GM23338 (cell line): ENCODE measurements around the gene TTC21B. TPM values are rescaled to one million over a fixed set of nuclear protein-coding genes. Genes with fewer than 3 reads are reported as not detected.
"Not testable (repeated sequence)": the region's sequence is repeated elsewhere in the genome, so short reads cannot be mapped to it uniquely, and the experiment has no call there.

ENCODE experiments used
- ATAC-seq: fragments of 200-7000 bp; cut with Tn5 transposase; 3 replicates; pipeline ENCODE4 v1.9.1; 2020
- DNase-seq: peaks from one replicate; pipeline ENCODE4 v3.0.0-alpha.2; 2015; ENCODE audit warnings: low spot score
- H2AFZ ChIP-seq: fragments of 200-600 bp; sonication (generic); 2 replicates; pipeline ENCODE4 v1.8.0; 2016; ENCODE audit warnings: antibody characterized with exemption, mild to moderate bottlenecking, moderate library complexity
- H3F3A ChIP-seq: fragments of 200-600 bp; sonication (generic); replicated peaks from 2 replicates; pipeline ENCODE4 v1.8.0; 2017; ENCODE audit warnings: antibody characterized with exemption, mixed run types, low read depth
- H3K27ac ChIP-seq: fragments of 200-600 bp; sonication (generic); 2 replicates; pipeline ENCODE4 v1.6.1; 2016; ENCODE audit warnings: low read depth
- H3K27me3 ChIP-seq: fragments of 200-600 bp; sonication (generic); 2 replicates; pipeline ENCODE4 v1.8.0; 2016; ENCODE audit warnings: mild to moderate bottlenecking, mixed run types, moderate library complexity; ENCODE audit not compliant: insufficient read depth
- H3K36me3 ChIP-seq: fragments of 200-600 bp; sonication (generic); 2 replicates; pipeline ENCODE4 v1.8.0; 2016; ENCODE audit warnings: mild to moderate bottlenecking; ENCODE audit not compliant: insufficient read depth
- H3K4me1 ChIP-seq: fragments of 200-600 bp; sonication (generic); 2 replicates; pipeline ENCODE4 v1.8.0; 2016; ENCODE audit warnings: mild to moderate bottlenecking, moderate library complexity; ENCODE audit not compliant: insufficient read depth
- H3K4me2 ChIP-seq: fragments of 200-600 bp; sonication (generic); 2 replicates; pipeline ENCODE4 v1.7.1; 2017; ENCODE audit warnings: mixed run types
- H3K4me3 ChIP-seq: fragments of 200-600 bp; sonication (generic); 2 replicates; pipeline ENCODE4 v1.6.1; 2016; ENCODE audit warnings: mixed run types
- H3K79me2 ChIP-seq: fragments of 200-600 bp; sonication (generic); replicated peaks from 2 replicates; pipeline ENCODE4 v1.8.0; 2017; ENCODE audit warnings: mild to moderate bottlenecking; ENCODE audit not compliant: insufficient read depth
- H3K9me2 ChIP-seq: fragments of 200-600 bp; sonication (generic); 2 replicates; pipeline ENCODE4 v1.8.0; 2017; ENCODE audit not compliant: insufficient read depth
- H4K20me1 ChIP-seq: fragments of 200-600 bp; sonication (generic); replicated peaks from 2 replicates; pipeline ENCODE4 v1.8.0; 2017; ENCODE audit warnings: mild to moderate bottlenecking; ENCODE audit not compliant: insufficient read depth
- H3K27ac Mint-ChIP-seq: 2 replicates; pipeline ENCODE4 v1.8.0; 2020; ENCODE audit warnings: inconsistent platforms, mild to moderate bottlenecking, moderate library complexity, mixed read lengths
- H3K27me3 Mint-ChIP-seq: 3 replicates; pipeline ENCODE4 v1.8.0; 2022; ENCODE audit warnings: low read depth, mild to moderate bottlenecking, moderate library complexity, mixed read lengths, inconsistent platforms; ENCODE audit not compliant: insufficient read depth, poor library complexity
- H3K36me3 Mint-ChIP-seq: 3 replicates; pipeline ENCODE4 v1.8.0; 2021; ENCODE audit warnings: low read depth, mild to moderate bottlenecking, inconsistent platforms, moderate library complexity, mixed read lengths
- H3K4me1 Mint-ChIP-seq: 3 replicates; pipeline ENCODE4 v1.8.0; 2020; ENCODE audit warnings: mild to moderate bottlenecking, inconsistent platforms, mixed read lengths
- H3K4me3 Mint-ChIP-seq: 3 replicates; pipeline ENCODE4 v1.8.0; 2021; ENCODE audit warnings: moderate library complexity, mild to moderate bottlenecking, inconsistent platforms, mixed read lengths
- H3K9me3 Mint-ChIP-seq: 3 replicates; pipeline ENCODE4 v1.8.0; 2020; ENCODE audit warnings: moderate library complexity, mild to moderate bottlenecking, inconsistent platforms, mixed read lengths
- JUNB ChIP-seq: IDR thresholded peaks from one replicate; pipeline ENCODE4 v1.6.1; 2016; ENCODE audit warnings: antibody characterized with exemption; ENCODE audit not compliant: unreplicated experiment
- NANOG ChIP-seq: IDR thresholded peaks from 2 replicates; pipeline ENCODE4 v1.6.1; 2016; ENCODE audit warnings: antibody characterized with exemption, borderline replicate concordance
- STAT1 ChIP-seq: IDR thresholded peaks from one replicate; pipeline ENCODE4 v1.6.1; 2016; ENCODE audit warnings: antibody characterized with exemption; ENCODE audit not compliant: unreplicated experiment
- ZNF331 ChIP-seq: fragments of 250-450 bp; sonication (Bioruptor Pico); IDR thresholded peaks from 2 replicates; pipeline ENCODE4 v1.5.0; 2020; ENCODE audit warnings: low read depth, mild to moderate bottlenecking, moderate library complexity
- polyA plus RNA-seq: library from polyadenylated mRNA; unstranded; fragments of >200 nt; fragmentation: Nextera tagmentation; extraction: Ambion mirVana; gene quantifications from 2 replicates; pipeline ENCODE4 v1.2.1, GENCODE V29; 2016
- total RNA-seq: library from RNA; depleted of rRNA; stranded (reverse); fragments of >200 nt; shearing (Covaris generic); gene quantifications from 2 replicates; pipeline ENCODE4 v1.2.3, GENCODE V29; 2014
- TF ChIP-seq, protein P1 (sequence below): IDR thresholded peaks from one replicate; pipeline ENCODE4 v1.6.1; 2018; ENCODE audit warnings: antibody characterized with exemption; ENCODE audit not compliant: unreplicated experiment
- TF ChIP-seq, protein P2 (sequence below): IDR thresholded peaks from 2 replicates; pipeline ENCODE4 v1.6.1; 2016; ENCODE audit warnings: antibody characterized with exemption

The TTC21B gene
- total and polyA plus RNA-seq, 2 experiments from 2014 or later = 10.1 to 32.8 TPM

DNA sequence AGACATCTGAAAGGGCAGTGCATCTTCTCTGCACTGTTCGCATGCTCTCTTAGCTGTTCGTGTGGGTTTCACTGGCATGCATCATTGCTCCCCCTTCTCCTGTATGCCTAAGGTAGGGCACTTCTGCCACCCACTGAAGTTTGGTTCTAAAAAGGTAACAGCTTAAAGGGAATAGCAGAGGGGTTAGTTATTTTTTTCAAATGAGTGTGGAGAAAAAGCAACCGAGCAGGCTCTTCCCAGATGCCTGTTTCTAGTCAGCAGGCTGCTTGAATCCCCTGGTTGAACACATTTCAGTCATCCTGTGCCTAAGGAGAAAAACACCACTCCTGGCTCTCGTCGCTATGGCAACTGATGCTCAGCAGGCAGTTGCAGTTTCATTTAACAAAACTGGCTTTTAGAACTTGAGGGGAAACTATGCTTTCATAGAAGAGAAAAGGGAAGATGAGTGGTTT lies 89.7 kb downstream of the TTC21B start (continued):
- TF ChIP-seq, protein P1, sequence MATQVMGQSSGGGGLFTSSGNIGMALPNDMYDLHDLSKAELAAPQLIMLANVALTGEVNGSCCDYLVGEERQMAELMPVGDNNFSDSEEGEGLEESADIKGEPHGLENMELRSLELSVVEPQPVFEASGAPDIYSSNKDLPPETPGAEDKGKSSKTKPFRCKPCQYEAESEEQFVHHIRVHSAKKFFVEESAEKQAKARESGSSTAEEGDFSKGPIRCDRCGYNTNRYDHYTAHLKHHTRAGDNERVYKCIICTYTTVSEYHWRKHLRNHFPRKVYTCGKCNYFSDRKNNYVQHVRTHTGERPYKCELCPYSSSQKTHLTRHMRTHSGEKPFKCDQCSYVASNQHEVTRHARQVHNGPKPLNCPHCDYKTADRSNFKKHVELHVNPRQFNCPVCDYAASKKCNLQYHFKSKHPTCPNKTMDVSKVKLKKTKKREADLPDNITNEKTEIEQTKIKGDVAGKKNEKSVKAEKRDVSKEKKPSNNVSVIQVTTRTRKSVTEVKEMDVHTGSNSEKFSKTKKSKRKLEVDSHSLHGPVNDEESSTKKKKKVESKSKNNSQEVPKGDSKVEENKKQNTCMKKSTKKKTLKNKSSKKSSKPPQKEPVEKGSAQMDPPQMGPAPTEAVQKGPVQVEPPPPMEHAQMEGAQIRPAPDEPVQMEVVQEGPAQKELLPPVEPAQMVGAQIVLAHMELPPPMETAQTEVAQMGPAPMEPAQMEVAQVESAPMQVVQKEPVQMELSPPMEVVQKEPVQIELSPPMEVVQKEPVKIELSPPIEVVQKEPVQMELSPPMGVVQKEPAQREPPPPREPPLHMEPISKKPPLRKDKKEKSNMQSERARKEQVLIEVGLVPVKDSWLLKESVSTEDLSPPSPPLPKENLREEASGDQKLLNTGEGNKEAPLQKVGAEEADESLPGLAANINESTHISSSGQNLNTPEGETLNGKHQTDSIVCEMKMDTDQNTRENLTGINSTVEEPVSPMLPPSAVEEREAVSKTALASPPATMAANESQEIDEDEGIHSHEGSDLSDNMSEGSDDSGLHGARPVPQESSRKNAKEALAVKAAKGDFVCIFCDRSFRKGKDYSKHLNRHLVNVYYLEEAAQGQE = no peak
- no peak for TF ChIP-seq JUNB
- TF ChIP-seq, protein P2, sequence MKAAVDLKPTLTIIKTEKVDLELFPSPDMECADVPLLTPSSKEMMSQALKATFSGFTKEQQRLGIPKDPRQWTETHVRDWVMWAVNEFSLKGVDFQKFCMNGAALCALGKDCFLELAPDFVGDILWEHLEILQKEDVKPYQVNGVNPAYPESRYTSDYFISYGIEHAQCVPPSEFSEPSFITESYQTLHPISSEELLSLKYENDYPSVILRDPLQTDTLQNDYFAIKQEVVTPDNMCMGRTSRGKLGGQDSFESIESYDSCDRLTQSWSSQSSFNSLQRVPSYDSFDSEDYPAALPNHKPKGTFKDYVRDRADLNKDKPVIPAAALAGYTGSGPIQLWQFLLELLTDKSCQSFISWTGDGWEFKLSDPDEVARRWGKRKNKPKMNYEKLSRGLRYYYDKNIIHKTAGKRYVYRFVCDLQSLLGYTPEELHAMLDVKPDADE = no peak
- no peak for TF ChIP-seq STAT1
- TF ChIP-seq ZNF331 = no peak
- no peak for TF ChIP-seq NANOG

DNA sequence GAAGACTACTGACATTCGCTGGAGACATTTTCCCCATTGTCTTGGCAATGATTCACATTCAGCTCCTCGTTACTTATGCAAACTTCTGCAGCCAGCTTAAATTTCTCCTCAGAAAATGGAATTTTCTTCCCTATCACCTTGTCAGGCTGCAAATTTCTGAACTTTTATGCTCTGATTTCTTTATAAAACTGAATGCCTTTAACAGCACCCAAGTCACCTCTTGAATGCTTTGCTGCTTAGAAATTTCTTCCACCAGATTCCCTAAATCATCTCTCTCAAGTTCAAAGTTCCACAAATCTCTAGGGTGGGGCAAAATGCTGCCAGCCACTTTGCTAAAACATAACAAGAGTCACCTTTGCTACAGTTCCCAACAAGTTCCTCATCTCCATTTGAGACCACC lies 92.5 kb downstream of the TTC21B start:
- not testable (repeated sequence) for H3K9me2 ChIP-seq, DNase-seq, H3K4me3 ChIP-seq, H3F3A ChIP-seq, H3K4me1 ChIP-seq, H2AFZ ChIP-seq, H3K27ac ChIP-seq, H4K20me1 ChIP-seq, H3K27ac Mint-ChIP-seq, H3K79me2 ChIP-seq, H3K27me3 ChIP-seq, H3K4me2 ChIP-seq, ATAC-seq, H3K4me3 Mint-ChIP-seq, H3K27me3 Mint-ChIP-seq, H3K4me1 Mint-ChIP-seq
- H3K36me3 Mint-ChIP-seq = peaks cover 36% of the 10 kb centered on the region
- H3K36me3 ChIP-seq = peaks cover 11% of the 10 kb centered on the region; the same call in 1 of the 2 replicates
- H3K9me3 Mint-ChIP-seq = peaks cover 29% of the 10 kb centered on the region

DNA sequence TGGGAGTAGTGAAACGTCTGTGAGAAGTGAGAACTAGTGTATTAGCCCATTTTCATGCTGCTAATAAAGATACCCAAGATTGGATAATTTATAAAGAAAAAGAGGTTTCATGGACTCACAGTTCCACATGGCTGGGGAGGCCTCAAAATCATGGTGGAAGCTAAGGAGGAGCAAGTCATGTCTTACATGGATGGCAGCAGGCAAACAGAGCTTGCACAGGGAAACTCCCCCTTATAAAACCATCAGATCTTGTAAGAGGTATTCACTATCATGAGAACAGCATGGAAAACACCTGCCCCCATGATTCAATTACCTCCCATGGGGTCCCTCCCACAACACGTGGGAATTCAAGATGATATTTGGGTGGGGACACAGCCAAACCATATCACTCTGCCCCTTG lies 93.9 kb downstream of the TTC21B start:
- H3F3A ChIP-seq, H3K27ac ChIP-seq, H3K4me2 ChIP-seq, H3K27ac Mint-ChIP-seq, H3K4me3 ChIP-seq, H3K79me2 ChIP-seq, H3K27me3 ChIP-seq, H3K4me1 Mint-ChIP-seq, H4K20me1 ChIP-seq, DNase-seq, H3K27me3 Mint-ChIP-seq, H3K4me1 ChIP-seq, ATAC-seq, H3K4me3 Mint-ChIP-seq, H2AFZ ChIP-seq: not testable (repeated sequence)
- Histone ChIP-seq H3K9me2 (peaks cover 10% of the 10 kb centered on the region; the same call in 1 of the 2 replicates), H3K36me3 (peaks cover 11% of the 10 kb centered on the region; the same call in 1 of the 2 replicates)
- H3K36me3 Mint-ChIP-seq = peaks cover 36% of the 10 kb centered on the region
- H3K9me3 Mint-ChIP-seq = peaks cover 29% of the 10 kb centered on the region
